Measurements from ENCODE around the gene EPN3. TPM values are rescaled to one million over a fixed set of nuclear protein-coding genes. Genes with fewer than 3 reads are reported as not detected.

Gene EPN3
- total RNA-seq: not detected

DNA sequence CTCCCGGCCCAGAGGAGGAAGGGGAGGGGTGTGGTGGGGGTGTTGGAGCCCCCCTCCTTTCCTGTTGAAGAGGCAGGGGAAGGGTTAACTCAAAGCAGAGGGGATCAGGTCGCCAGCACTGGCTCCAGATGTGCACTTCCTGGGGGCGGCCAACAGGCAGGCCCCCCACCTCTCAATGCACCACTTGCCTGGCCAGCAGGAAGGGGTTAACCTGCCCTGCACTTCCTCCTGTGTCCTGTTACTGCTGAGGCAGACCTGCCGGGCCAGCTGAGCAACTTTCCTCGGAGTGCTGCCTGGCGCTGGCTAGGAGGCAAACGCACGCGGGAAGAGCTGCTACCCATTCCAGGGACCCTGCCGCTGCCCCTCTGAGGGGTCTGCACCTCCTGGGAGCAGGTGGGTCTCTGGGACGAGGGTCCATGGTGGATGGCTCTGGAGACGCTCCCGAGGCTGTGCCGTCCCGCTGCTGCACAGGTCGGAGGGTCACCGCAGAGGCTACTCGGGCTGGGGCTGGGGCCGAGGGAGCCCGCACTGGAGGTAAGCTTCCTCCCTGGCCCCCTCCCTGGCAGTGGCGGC lies at the start of gene EPN3:
EPN3 (plus strand) TSS at position 284 of the 573 bp plus-strand sequence. CDS start 3,822 bp downstream, outside the sequence.
- H3K4me1 Mint-ChIP-seq: peaks cover 14% of the 10 kb centered on the region
- intact Hi-C loops (cut with DNase I, micrococcal nuclease): no loop called here
- H3K36me3 Mint-ChIP-seq (ENCODE audit: low read depth): no peaks in the 10 kb centered on the region
- no peaks in the 10 kb centered on the region for H3K9me3 Mint-ChIP-seq (ENCODE audit: low read depth)
- POLR2A ChIA-PET: no interaction called here
- ATAC-seq: no peak
- H3K4me3 Mint-ChIP-seq: no peak within 1 kb of the TSS
- peaks cover 50% of the 10 kb centered on the region for H3K27me3 Mint-ChIP-seq
- CTCF ChIA-PET: interaction anchor here (1.7 kb wide), 1 partner anchor 11 kb away, joined by 7 read pairs; no protein-coding TSS in a partner anchor
- no peak for DNase-seq
- no peak within 1 kb of the TSS for H3K27ac Mint-ChIP-seq

DNA sequence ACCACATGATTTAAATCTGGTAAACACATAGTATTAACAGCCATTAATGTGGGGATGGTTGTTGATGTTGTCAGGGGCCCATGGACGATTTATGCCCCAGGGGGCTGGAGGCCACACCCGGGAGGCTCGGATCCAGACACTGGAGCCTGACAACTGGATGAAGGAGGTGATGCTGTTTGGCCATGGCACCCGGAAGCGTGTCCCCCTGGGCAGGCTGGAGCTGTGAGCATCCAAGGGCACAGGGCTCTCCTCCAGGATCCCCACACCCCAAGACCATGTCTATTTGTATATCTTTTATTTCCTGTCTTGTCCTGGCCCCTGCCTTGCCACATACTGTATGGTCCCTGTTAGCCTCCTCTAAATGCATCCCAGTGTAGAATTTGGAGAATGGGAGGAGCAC lies 49.3 kb upstream of the EPN3 start:
- no peak overlapping the region for H3K4me3 Mint-ChIP-seq
- ChIA-PET CTCF (interaction anchor here (0.6 to 1.7 kb wide), 22 partner anchors 10 to 366 kb away, joined by 3 to 6 read pairs (median 3); no protein-coding TSS in a partner anchor), POLR2A (no interaction called here)
- H3K36me3 Mint-ChIP-seq (ENCODE audit: low read depth): peaks cover 18% of the 10 kb centered on the region
- H3K27me3 Mint-ChIP-seq: no peaks in the 10 kb centered on the region
- intact Hi-C loops (cut with DNase I, micrococcal nuclease): loop anchor here (2.0 to 10.0 kb wide), 5 partner anchors 16 to 222 kb away; partner anchors contain the start of gene ANKRD40 (in 1 of the 2)
- peaks cover 34% of the 10 kb centered on the region for H3K4me1 Mint-ChIP-seq
- ATAC-seq: no peak
- H3K27ac Mint-ChIP-seq: no peak overlapping the region
- H3K9me3 Mint-ChIP-seq (ENCODE audit: low read depth): no peaks in the 10 kb centered on the region
- no peak for DNase-seq

DNA sequence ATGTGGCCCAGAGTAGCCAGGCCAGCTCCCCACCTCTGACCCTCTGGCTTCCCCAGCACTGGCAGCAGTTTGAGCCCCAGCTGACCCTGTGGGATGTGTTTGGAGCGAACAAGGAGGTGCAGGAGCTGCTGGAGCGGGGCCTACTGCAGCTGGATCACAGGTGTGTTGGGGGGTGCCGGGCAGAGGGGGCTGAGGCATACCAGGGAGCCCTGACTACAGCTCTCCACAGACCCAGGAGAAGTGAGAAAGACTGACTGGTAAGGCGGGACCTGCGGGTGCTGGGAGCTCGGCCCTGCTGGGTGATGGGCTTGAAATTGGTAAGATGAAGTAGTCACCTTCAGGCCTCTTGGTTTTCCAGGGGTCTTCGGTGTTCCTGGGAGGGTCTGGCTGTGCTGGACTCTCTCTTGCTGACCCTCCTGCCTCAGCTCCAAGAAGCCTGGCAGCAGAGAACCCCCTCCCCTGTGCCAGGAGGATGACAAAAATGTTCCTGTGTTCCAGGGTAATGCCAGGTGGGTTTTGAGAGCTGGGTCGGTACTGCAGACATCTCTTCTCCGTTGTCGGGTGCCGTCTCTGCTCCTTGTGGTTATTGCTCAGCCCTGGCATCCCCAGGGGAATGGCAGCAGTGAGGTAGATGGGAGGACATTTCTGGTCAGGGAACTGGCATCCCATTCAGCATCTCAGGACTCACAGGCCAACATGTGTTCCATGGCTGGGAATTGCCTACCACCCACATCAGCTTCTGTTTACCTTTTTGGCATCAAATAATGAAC lies 48.0 kb upstream of the EPN3 start:
- no peak for DNase-seq
- no peaks in the 10 kb centered on the region for H3K27me3 Mint-ChIP-seq
- no peaks in the 10 kb centered on the region for H3K9me3 Mint-ChIP-seq (ENCODE audit: low read depth)
- ChIA-PET CTCF (interaction anchor here (0.5 to 1.7 kb wide), 13 partner anchors 9 to 164 kb away, joined by 3 to 6 read pairs (median 4); no protein-coding TSS in a partner anchor), POLR2A (no interaction called here)
- no peak for ATAC-seq
- intact Hi-C loops (cut with DNase I, micrococcal nuclease): loop anchor here (5.0 to 10.0 kb wide), 4 partner anchors 58 to 220 kb away; partner anchors contain the start of gene ANKRD40 (in 1 of the 2)
- H3K36me3 Mint-ChIP-seq (ENCODE audit: low read depth): peaks cover 18% of the 10 kb centered on the region
- no peak overlapping the region for H3K27ac Mint-ChIP-seq
- no peak overlapping the region for H3K4me3 Mint-ChIP-seq
- H3K4me1 Mint-ChIP-seq: peaks cover 30% of the 10 kb centered on the region

DNA sequence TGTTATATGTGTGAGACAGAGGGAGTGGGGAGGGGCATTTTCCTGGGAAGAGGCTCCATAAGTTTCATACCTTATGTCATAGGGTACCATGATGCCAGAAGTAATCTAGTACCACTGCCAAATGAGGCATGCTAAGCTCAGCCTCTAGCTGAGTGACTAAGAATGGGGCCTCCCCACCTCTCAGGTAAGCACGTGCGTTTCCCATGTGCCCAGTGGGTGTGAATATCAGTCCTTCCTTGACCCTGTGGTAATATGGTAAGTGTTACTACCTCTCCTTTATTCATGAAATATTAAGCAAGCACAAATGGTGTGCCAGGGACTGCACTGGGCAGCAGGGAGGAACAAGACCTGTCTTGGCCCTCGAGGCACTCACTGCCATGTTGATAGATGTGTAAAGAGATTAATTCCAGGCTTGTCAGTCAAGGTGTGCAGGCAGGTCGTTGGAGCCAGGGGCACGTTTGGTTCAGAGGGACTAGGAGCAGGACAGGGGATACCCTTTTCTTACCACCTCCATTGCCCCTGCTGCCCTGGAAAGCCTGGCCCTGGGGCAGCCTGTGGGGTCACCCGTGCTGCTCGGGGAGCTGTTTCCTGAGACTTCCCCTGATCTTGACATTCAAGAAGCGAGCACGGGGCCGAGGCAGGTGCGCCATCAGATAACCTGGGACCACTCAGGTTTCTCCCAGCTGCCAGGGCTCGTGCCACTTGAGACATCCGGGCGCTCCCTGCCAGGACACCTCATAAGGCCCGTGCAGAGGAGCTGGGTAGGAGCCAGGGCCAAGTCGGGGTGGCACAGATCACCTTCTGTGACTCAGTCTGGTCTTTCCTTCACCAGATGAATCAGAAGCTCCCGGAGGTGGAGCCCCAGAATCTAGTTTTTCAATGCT lies 45.1 kb upstream of the EPN3 start:
- Mint-ChIP-seq H3K9me3 (ENCODE audit: low read depth) (no peaks in the 10 kb centered on the region), H3K4me1 (peaks cover 16% of the 10 kb centered on the region), H3K4me3 (no peak overlapping the region), H3K36me3 (ENCODE audit: low read depth) (peaks cover 14% of the 10 kb centered on the region), H3K27me3 (no peaks in the 10 kb centered on the region), H3K27ac (no peak overlapping the region)
- ATAC-seq: peak; percentile 91
- intact Hi-C loops (cut with DNase I, micrococcal nuclease): loop anchor here in 1 of 2 experiments (10.0 kb wide), 1 partner anchor 217 kb away; the partner anchor contains the start of gene ANKRD40
- DNase-seq: peak; percentile 58
- CTCF ChIA-PET: interaction anchor here (0.7 to 2.7 kb wide), 7 partner anchors 8 to 240 kb away, joined by 3 to 21 read pairs (median 5); partner anchors contain the start of gene RSAD1
- POLR2A ChIA-PET: no interaction called here

DNA sequence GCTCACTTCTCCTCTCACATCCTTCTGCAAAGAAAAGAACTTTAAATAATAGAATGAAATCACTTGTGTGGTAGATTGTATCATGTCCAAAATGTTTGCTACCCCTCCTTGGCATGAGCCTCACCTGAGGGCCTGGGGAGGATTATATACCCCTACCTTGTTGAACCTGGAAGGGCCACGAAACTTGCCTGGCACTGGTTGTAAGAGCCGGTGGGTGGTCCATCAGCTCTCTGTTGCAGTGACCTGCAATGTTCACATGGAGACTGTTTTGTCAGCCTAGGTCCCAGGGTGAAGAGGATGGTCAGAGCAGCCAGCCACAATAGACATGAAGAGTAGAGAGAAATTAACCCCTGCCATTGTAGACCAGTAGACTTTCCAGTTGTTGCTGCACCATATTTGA lies 43.7 kb upstream of the EPN3 start:
- Mint-ChIP-seq H3K4me1 (peaks cover 13% of the 10 kb centered on the region), H3K9me3 (ENCODE audit: low read depth) (no peaks in the 10 kb centered on the region), H3K36me3 (ENCODE audit: low read depth) (peaks cover 10% of the 10 kb centered on the region), H3K4me3 (no peak overlapping the region), H3K27me3 (no peaks in the 10 kb centered on the region), H3K27ac (no peak overlapping the region)
- DNase-seq (no peak), ATAC-seq (no peak)
- POLR2A ChIA-PET: no interaction called here
- intact Hi-C loops (cut with DNase I, micrococcal nuclease): loop anchor here in 1 of 2 experiments (10.0 kb wide), 1 partner anchor 216 kb away; the partner anchor contains the start of gene ANKRD40
- CTCF ChIA-PET: interaction anchor here (0.6 to 2.7 kb wide), 4 partner anchors 10 to 139 kb away, joined by 3 to 21 read pairs (median 8); partner anchors contain the start of gene RSAD1

DNA sequence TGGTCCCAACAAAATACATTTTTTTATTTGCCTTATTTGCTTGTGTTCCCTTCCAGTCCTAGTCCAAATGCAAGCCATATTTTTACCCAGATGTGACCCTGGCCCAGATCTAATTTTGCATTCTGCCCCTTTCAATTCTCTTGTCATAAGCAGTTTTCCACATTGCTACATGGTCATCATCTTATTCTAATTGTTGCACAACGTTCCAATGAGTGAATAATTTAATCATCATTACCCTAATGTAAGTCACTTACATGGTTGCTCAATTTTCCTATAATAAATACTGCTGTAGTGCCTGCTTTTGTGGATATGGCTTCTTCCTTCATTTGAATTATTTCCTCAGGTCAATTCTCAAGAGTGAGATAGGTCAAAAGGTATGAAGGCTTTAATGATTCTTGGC lies 41.0 kb upstream of the EPN3 start:
- H3K27ac Mint-ChIP-seq: no peak overlapping the region
- H3K36me3 Mint-ChIP-seq (ENCODE audit: low read depth): no peaks in the 10 kb centered on the region
- H3K27me3 Mint-ChIP-seq: no peaks in the 10 kb centered on the region
- H3K9me3 Mint-ChIP-seq (ENCODE audit: low read depth): no peaks in the 10 kb centered on the region
- H3K4me3 Mint-ChIP-seq: no peak overlapping the region
- H3K4me1 Mint-ChIP-seq: peaks cover 13% of the 10 kb centered on the region
- intact Hi-C loops (cut with DNase I, micrococcal nuclease): no loop called here
- no peak for ATAC-seq
- no peak for DNase-seq
- POLR2A ChIA-PET: no interaction called here
- CTCF ChIA-PET: interaction anchor here (2.6 kb wide), 1 partner anchor 10 kb away, joined by 9 read pairs; no protein-coding TSS in a partner anchor

DNA sequence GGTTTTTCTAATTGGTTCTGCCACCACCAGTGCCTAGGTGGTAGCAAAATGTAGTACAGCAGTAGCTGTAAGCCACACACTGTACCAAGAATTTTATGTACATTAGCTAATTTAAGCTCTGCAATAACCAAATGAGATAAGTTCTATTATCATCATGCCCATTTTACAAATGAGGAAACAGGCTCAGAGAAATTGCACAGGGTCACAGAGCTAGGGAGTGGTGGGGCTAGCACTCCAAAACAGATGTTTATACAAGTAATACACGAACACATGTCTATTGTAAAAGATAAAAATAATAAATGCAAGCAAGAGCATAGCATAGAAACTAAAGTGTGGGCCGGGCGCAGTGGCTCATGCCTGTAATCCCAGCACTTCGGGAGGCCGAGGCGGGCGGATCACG lies 40.3 kb upstream of the EPN3 start:
- no peaks in the 10 kb centered on the region for H3K9me3 Mint-ChIP-seq (ENCODE audit: low read depth)
- DNase-seq: no peak
- no peaks in the 10 kb centered on the region for H3K27me3 Mint-ChIP-seq
- H3K4me1 Mint-ChIP-seq: peaks cover 10% of the 10 kb centered on the region
- POLR2A ChIA-PET: interaction anchor here (0.5 kb wide), 1 partner anchor 46 kb away, joined by 3 read pairs; no protein-coding TSS in a partner anchor
- H3K27ac Mint-ChIP-seq: no peak overlapping the region
- intact Hi-C loops (cut with DNase I, micrococcal nuclease): no loop called here
- ATAC-seq: no peak
- CTCF ChIA-PET: interaction anchor here (1.3 to 2.6 kb wide), 2 partner anchors 10 to 28 kb away, joined by 3 to 9 read pairs; no protein-coding TSS in a partner anchor
- H3K36me3 Mint-ChIP-seq (ENCODE audit: low read depth): no peaks in the 10 kb centered on the region
- no peak overlapping the region for H3K4me3 Mint-ChIP-seq

DNA sequence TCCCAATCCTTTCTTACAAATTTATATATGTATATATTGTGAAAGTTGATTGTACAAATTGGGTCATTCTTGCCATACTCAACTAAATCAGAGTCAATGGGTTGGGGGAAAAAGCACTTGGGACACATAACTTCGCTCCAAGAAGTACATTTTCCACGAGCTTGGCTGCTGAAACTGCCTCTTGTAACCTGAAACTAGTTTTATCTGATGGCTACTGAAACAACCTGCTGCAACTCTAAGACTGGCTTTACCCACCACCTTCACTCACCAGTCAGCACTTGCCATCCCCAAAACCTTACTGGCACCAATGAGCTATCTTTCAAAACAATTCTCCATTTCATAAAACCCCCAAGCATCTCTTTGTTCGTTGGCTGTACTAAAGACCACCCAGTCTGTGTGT lies 38.8 kb upstream of the EPN3 start:
- Mint-ChIP-seq H3K4me1 (no peaks in the 10 kb centered on the region), H3K27me3 (no peaks in the 10 kb centered on the region), H3K9me3 (ENCODE audit: low read depth) (no peaks in the 10 kb centered on the region), H3K4me3 (no peak overlapping the region), H3K27ac (no peak overlapping the region), H3K36me3 (ENCODE audit: low read depth) (no peaks in the 10 kb centered on the region)
- intact Hi-C loops (cut with DNase I, micrococcal nuclease): no loop called here
- ATAC-seq: no peak
- no peak for DNase-seq
- ChIA-PET CTCF (interaction anchor here (0.6 to 2.6 kb wide), 5 partner anchors 8 to 195 kb away, joined by 3 to 9 read pairs (median 3); no protein-coding TSS in a partner anchor), POLR2A (no interaction called here)

DNA sequence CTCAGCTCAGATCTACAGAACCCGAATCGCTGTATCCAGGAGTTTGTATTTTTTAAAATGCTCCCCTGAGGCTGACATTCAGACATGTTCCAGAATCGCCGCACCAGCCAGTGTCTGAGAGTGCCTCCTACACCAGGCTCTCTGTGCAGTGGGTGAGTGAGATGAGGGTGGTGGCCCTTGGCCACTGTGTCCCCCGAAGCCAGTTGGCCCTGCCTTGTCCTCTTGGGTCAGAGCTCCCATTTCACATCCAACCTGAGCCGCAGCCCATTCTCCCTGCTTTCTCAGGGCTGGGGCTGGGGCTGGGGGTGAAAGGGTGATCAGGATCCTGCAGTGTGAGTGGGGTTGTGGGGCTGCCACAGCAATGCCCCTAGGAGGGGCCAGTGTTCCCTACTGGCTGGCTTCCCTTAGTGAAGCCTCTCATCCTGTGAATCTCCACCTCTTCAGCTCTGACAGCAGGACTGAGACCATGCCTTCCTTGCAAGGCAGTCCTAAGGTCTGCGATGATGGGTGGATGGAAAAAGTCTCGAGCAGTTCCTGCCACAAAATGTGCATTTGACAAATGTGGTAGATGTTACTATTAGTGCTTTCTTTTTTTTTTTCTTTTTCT lies 37.2 kb upstream of the EPN3 start:
- H3K9me3 Mint-ChIP-seq (ENCODE audit: low read depth): no peaks in the 10 kb centered on the region
- H3K36me3 Mint-ChIP-seq (ENCODE audit: low read depth): no peaks in the 10 kb centered on the region
- ChIA-PET POLR2A (no interaction called here), CTCF (no interaction called here)
- H3K27me3 Mint-ChIP-seq: no peaks in the 10 kb centered on the region
- H3K27ac Mint-ChIP-seq: no peak overlapping the region
- DNase-seq (no peak), ATAC-seq (no peak)
- no peak overlapping the region for H3K4me3 Mint-ChIP-seq
- H3K4me1 Mint-ChIP-seq: no peaks in the 10 kb centered on the region
- intact Hi-C loops (cut with DNase I, micrococcal nuclease): no loop called here

DNA sequence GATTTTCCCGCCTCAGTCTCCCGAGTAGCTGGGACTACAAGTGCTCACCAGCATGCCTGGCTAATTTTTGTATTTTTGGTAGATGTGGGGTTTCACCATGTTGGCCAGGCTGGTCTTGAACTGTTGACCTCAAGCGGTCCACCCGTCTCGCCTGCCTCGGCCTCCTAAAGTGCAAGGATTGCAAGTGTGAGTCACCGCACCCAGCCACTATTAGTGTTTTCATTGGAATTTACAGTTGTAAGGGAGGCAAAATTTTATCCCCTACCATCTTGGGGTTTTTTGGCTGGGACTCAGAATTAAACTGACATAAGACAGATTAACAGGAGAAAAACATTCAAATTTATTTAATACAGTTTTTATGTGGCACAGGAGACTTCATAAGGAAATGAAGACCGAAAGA lies 36.6 kb upstream of the EPN3 start:
- Mint-ChIP-seq H3K36me3 (ENCODE audit: low read depth) (no peaks in the 10 kb centered on the region), H3K27ac (no peak overlapping the region), H3K4me3 (no peak overlapping the region), H3K9me3 (ENCODE audit: low read depth) (no peaks in the 10 kb centered on the region), H3K4me1 (no peaks in the 10 kb centered on the region), H3K27me3 (no peaks in the 10 kb centered on the region)
- DNase-seq: no peak
- ATAC-seq: no peak
- POLR2A ChIA-PET: no interaction called here
- intact Hi-C loops (cut with DNase I, micrococcal nuclease): no loop called here
- CTCF ChIA-PET: no interaction called here

Data from activated CD4-positive, alpha-beta T cell treated with anti-CD3 and anti-CD28 coated beads for 36 hours (primary cell).